ENCODE results near the gene HHATL.

The HHATL gene

GRCh38 chr3:42694366-42694765, 8.2 kb downstream of the HHATL start:
- H3K27me3 ChIP-seq (ENCODE audit: insufficient read depth, low read length), result no peaks in the 10 kb centered on the region
- no peaks in the 10 kb centered on the region for H3K9me3 ChIP-seq (ENCODE audit: insufficient read depth, low read depth, low read length)
- no peak overlapping the region for H3K4me3 ChIP-seq (ENCODE audit: low read length)

GRCh38 chr3:42693530-42693930, 9.1 kb downstream of the HHATL start:
- no peak overlapping the region for H3K9ac ChIP-seq (ENCODE audit: low read depth, low read length)
- H3K27ac ChIP-seq (ENCODE audit: low read depth, low read length), result no peak overlapping the region
- 86% methylated on average over 4 of the region's 4 CpGs for WGBS
- H3K4me1 ChIP-seq (ENCODE audit: insufficient read depth, low read length), result 0 out of 2 replicates have a peak, but pooled peaks cover 7% of the 10 kb centered on the region
- no peaks in the 10 kb centered on the region for H3K36me3 ChIP-seq (ENCODE audit: insufficient read depth, low read length)
- no peaks in the 10 kb centered on the region for H3K27me3 ChIP-seq (ENCODE audit: insufficient read depth, low read length)
- H3K4me3 ChIP-seq (ENCODE audit: low read length), result no peak overlapping the region
- no peaks in the 10 kb centered on the region for H3K9me3 ChIP-seq (ENCODE audit: insufficient read depth, low read depth, low read length)

More at GRCh38 chr3:42694366-42694765, 8.2 kb downstream of the HHATL start:
- 0 out of 2 replicates have a peak, but pooled peaks cover 4% of the 10 kb centered on the region for H3K4me1 ChIP-seq (ENCODE audit: insufficient read depth, low read length)
- H3K9ac ChIP-seq (ENCODE audit: low read depth, low read length), result no peak overlapping the region
- H3K27ac ChIP-seq (ENCODE audit: low read depth, low read length), result no peak overlapping the region
- no peaks in the 10 kb centered on the region for H3K36me3 ChIP-seq (ENCODE audit: insufficient read depth, low read length)

GRCh38 chr3:42692667-42693529, 9.7 kb downstream of the HHATL start:
- H3K4me3 ChIP-seq (ENCODE audit: low read length), result no peak overlapping the region
- no peaks in the 10 kb centered on the region for H3K36me3 ChIP-seq (ENCODE audit: insufficient read depth, low read length)
- 90% methylated on average over 15 of the region's 17 CpGs for WGBS
- no peak overlapping the region for H3K9ac ChIP-seq (ENCODE audit: low read depth, low read length)
- no peak overlapping the region for H3K27ac ChIP-seq (ENCODE audit: low read depth, low read length)
- no peaks in the 10 kb centered on the region for H3K9me3 ChIP-seq (ENCODE audit: insufficient read depth, low read depth, low read length)
- H3K4me1 ChIP-seq (ENCODE audit: insufficient read depth, low read length), result 0 out of 2 replicates have a peak, but pooled peaks cover 7% of the 10 kb centered on the region
- no peaks in the 10 kb centered on the region for H3K27me3 ChIP-seq (ENCODE audit: insufficient read depth, low read length)

GRCh38 chr3:42691816-42692666, 10.6 kb downstream of the HHATL start:
- no peak overlapping the region for H3K4me3 ChIP-seq (ENCODE audit: low read length)
- WGBS, result 92% methylated on average over 13 of the region's 13 CpGs
- H3K27me3 ChIP-seq (ENCODE audit: insufficient read depth, low read length), result no peaks in the 10 kb centered on the region
- no peak overlapping the region for H3K9ac ChIP-seq (ENCODE audit: low read depth, low read length)
- H3K36me3 ChIP-seq (ENCODE audit: insufficient read depth, low read length), result no peaks in the 10 kb centered on the region
- 0 out of 2 replicates have a peak, but pooled peaks cover 7% of the 10 kb centered on the region for H3K4me1 ChIP-seq (ENCODE audit: insufficient read depth, low read length)
- H3K9me3 ChIP-seq (ENCODE audit: insufficient read depth, low read depth, low read length), result no peaks in the 10 kb centered on the region
- H3K27ac ChIP-seq (ENCODE audit: low read depth, low read length), result no peak overlapping the region

- Histone ChIP-seq H3K9ac (ENCODE audit: low read depth, low read length) (no peak overlapping the region), H3K27ac (ENCODE audit: low read depth, low read length) (no peak overlapping the region), H3K4me1 (ENCODE audit: insufficient read depth, low read length) (0 out of 2 replicates have a peak, but pooled peaks cover 7% of the 10 kb centered on the region), H3K36me3 (ENCODE audit: insufficient read depth, low read length) (no peaks in the 10 kb centered on the region), H3K9me3 (ENCODE audit: insufficient read depth, low read depth, low read length) (no peaks in the 10 kb centered on the region), H3K27me3 (ENCODE audit: insufficient read depth, low read length) (no peaks in the 10 kb centered on the region), H3K4me3 (ENCODE audit: low read length) (no peak overlapping the region)
- WGBS, result 90% methylated on average over 10 of the region's 10 CpGs
Observed at GRCh38 chr3:42690766-42691680, 11.6 kb downstream of the HHATL start.

GRCh38 chr3:42690191-42690590, 12.4 kb downstream of the HHATL start:
- no peak overlapping the region for H3K4me3 ChIP-seq (ENCODE audit: low read length)

DNA sequence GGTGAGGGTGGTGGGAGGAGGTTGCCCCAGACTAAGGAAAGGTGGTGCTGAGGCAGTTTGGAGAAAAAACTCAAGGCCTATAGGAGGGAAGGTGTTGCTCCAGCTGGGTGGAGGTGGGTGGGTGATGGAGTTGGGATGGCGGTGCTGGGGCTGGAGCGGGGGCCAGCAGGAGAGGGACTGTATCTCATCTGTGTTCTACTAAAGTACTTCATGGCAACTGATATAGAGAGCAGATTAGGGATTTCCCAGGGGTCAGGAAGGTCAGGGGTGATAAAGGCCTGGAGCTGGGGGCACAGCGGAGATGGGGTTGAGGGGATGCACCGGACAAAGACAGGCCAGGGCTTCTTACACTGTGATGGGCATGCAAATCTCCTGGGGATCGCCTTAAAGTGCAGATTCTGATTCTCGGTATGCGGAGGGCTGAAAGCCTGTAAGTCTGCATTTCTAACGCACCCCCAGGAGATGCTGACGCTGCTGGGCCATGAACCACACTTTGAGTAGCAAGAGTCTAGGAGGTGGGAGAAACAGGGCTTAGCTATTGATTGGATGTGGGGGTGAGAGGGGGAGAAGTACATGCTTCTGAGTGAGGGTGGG, 13.1 kb downstream of the HHATL start:
- no peak overlapping the region for H3K9ac ChIP-seq (ENCODE audit: low read depth, low read length)
- H3K27ac ChIP-seq (ENCODE audit: low read depth, low read length), result no peak overlapping the region
- no peaks in the 10 kb centered on the region for H3K36me3 ChIP-seq (ENCODE audit: insufficient read depth, low read length)
- WGBS, result 59% methylated on average over 9 of the region's 9 CpGs
- no peaks in the 10 kb centered on the region for H3K27me3 ChIP-seq (ENCODE audit: insufficient read depth, low read length)
- no peak overlapping the region for H3K4me3 ChIP-seq (ENCODE audit: low read length)
- 0 out of 2 replicates have a peak, but pooled peaks cover 7% of the 10 kb centered on the region for H3K4me1 ChIP-seq (ENCODE audit: insufficient read depth, low read length)
- H3K9me3 ChIP-seq (ENCODE audit: insufficient read depth, low read depth, low read length), result no peaks in the 10 kb centered on the region

More at GRCh38 chr3:42690191-42690590, 12.4 kb downstream of the HHATL start:
- WGBS, result 93% methylated on average over 7 of the region's 7 CpGs
- Histone ChIP-seq H3K27me3 (ENCODE audit: insufficient read depth, low read length) (no peaks in the 10 kb centered on the region), H3K36me3 (ENCODE audit: insufficient read depth, low read length) (no peaks in the 10 kb centered on the region), H3K4me1 (ENCODE audit: insufficient read depth, low read length) (0 out of 2 replicates have a peak, but pooled peaks cover 7% of the 10 kb centered on the region), H3K9ac (ENCODE audit: low read depth, low read length) (no peak overlapping the region), H3K27ac (ENCODE audit: low read depth, low read length) (no peak overlapping the region), H3K9me3 (ENCODE audit: insufficient read depth, low read depth, low read length) (no peaks in the 10 kb centered on the region)

- 92% methylated on average over 22 of the region's 22 CpGs for WGBS
- no peak overlapping the region for H3K9ac ChIP-seq (ENCODE audit: low read depth, low read length)
Observed at GRCh38 chr3:42688487-42689420, 13.8 kb downstream of the HHATL start.

DNA sequence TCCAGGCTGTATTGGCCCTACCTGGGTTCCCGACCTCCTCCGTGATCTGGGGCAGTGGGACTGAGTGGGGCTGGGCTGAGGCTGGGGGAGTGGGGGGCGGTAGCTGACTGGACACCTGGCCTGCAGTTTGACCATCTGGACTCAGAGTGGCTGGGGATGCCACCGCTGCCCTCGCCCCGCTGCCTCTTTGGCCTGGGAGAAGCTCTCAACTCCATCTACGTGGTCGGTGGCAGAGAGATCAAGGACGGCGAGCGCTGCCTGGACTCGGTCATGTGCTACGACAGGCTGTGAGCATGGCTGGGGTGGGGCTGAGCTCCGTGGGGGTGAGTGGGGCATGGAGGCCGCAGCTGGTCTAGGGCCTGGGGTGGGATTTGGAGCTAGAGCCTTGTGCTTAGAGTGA, 14.6 kb downstream of the HHATL start:
- Histone ChIP-seq H3K9me3 (ENCODE audit: insufficient read depth, low read depth, low read length) (no peaks in the 10 kb centered on the region), H3K36me3 (ENCODE audit: insufficient read depth, low read length) (no peaks in the 10 kb centered on the region), H3K4me1 (ENCODE audit: insufficient read depth, low read length) (peaks cover 7% of the 10 kb centered on the region; the same call in 1 of the 2 replicates), H3K27me3 (ENCODE audit: insufficient read depth, low read length) (no peaks in the 10 kb centered on the region), H3K4me3 (ENCODE audit: low read length) (no peak overlapping the region), H3K27ac (ENCODE audit: low read depth, low read length) (no peak overlapping the region), H3K9ac (ENCODE audit: low read depth, low read length) (no peak overlapping the region)
- WGBS, result 94% methylated on average over 15 of the region's 15 CpGs

More at GRCh38 chr3:42688487-42689420, 13.8 kb downstream of the HHATL start:
- H3K4me1 ChIP-seq (ENCODE audit: insufficient read depth, low read length), result 0 out of 2 replicates have a peak, but pooled peaks cover 7% of the 10 kb centered on the region
- no peaks in the 10 kb centered on the region for H3K27me3 ChIP-seq (ENCODE audit: insufficient read depth, low read length)
- H3K27ac ChIP-seq (ENCODE audit: low read depth, low read length), result no peak overlapping the region
- no peak overlapping the region for H3K4me3 ChIP-seq (ENCODE audit: low read length)
- no peaks in the 10 kb centered on the region for H3K9me3 ChIP-seq (ENCODE audit: insufficient read depth, low read depth, low read length)
- no peaks in the 10 kb centered on the region for H3K36me3 ChIP-seq (ENCODE audit: insufficient read depth, low read length)

All from HUES64 (cell line).